HG02973 (cell line): ENCODE data around the gene DBT.
"Not testable (repeated sequence)": the region's sequence is repeated elsewhere in the genome, so short reads cannot be mapped to it uniquely, and the experiment has no call there.

Experiments used
- ATAC-seq: cut with Tn5 transposase; IDR thresholded peaks from one replicate; pipeline ENCODE4 v1.9.1; 2021; ENCODE audit warnings: moderate library complexity; ENCODE audit not compliant: unreplicated experiment

DBT gene

DNA sequence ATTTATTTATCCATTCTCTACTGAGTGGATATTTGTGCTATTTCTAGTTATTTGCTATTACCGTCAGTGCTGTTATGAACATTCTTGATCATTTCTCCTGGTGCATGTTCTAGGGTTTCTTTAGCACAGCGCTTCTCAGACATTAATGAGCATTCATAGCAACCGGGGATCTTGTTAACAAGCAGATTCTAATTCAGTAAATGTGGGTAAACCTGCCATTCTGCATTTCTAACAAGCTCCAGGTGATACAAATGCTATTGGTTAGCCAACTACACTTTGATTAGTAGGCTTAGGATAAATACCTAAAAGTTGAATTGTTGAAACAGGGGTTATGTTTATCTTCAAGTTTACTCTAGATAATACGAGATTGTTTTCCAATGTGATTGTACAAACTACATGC is 3.3 kb upstream of the DBT start:
- no peak for ATAC-seq

DNA sequence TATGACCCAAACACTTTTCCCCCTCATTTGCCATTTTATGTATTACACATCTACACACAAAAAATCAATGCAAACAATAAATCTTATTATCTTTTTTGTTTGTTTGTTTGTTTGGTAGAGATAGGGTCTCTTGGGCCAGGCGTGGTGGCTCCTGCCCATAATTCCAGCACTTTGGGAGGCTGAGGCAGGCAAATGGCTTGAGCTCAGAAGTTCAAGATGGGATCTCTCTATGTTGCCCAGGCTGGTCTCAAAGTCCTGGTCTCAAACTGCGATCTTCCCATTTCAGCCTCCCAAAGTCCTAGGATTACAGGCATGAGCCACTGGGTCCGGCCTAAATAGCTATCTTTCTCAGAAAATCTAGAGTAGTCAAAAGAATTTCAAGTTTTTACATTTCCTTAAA is 1.2 kb upstream of the DBT start:
- ATAC-seq: no peak

DNA sequence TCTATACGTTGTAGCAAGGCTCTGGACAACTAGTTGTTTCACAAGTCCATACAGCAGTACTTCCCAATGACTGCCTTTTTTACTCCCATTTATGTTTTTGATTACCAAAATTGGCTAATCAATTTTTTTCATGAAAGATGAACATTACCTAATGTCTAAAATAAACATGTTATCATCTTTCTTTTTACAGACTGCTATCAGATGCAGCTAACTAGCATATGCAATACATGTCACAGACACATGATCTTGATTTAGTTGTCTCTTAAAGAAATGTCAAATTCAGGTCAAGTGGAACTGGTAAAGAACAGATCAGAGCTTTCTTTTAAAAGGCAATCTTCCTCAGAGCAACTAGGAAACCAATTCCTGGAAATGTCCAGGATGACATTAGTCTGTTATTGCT is 630 bp upstream of the DBT start:
- ATAC-seq: no peak

DNA sequence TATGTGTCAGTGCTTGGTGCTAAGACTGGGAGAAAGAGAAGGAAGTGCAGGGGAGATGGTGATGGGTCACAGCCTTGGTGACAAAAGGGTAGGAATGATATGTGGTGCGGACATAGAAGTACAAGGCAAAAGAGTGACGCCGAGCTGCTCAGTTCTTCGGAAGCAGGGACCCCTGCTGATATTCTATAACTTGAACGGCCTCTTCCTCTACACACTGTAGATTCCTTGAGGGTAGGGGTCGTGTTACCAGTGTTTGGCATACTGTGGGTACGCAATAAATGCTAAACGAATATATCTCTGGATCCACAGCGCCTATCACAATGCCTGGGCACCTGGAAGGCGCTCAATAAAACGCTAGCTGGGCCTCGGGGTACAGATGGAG is 488 bp downstream of the DBT start:
- no peak for ATAC-seq

DNA sequence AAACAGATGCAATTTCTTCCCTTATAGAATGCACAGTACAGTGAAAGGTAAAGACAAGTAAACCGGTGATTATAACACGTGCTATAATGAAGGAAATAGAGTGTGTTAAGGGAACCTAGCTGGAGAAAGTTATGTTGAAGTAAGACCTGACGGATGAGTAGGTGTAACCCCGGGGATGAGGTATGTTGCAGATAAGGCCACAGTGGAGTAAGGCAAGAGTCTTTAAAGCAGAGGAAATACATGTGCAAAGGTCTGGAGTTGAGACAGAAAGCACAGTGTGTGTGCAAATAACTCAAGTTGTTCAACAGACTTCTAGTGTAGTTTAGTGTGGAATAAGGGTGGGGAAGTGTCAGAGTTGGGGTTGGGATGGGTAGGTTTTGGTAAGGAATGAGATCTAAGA is 2.9 kb downstream of the DBT start:
- ATAC-seq: no peak

DNA sequence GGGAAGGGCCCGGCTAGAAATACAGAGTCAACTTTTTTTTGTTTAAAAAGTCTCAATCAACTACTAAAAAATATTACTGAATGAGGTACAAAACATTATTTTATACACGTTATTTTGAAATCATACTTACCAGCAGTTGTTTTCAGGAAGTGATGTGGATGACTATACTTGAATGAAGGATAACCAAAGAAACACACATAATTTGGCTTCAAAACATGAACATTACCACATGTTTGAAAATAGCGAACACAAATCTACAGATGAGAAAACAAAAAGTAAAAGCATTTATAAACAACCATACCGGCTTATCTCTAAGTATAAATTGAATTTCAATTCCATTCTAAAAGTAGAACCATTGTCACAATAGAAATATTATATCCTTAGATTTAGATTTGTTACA is 9.0 kb downstream of the DBT start:
- no peak for ATAC-seq

DNA sequence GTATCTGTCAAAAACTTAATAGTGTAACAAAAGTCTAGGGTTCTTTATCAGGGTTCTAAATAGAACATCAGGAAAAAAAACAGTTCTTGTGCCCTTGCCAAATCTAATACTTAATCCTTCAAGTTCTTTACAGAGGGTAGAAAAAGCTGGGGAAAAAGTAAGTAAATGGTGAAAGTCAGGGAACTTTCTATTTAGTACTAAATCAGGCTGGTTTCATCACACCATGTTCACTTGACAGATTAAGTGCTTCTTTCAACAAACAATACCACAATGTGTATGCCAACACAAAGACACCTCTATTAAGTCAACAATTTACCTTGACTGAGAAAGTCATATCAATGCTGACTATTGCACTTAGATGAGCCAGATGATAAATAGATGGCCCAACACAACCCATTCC is 9.7 kb downstream of the DBT start:
- ATAC-seq: no peak

DNA sequence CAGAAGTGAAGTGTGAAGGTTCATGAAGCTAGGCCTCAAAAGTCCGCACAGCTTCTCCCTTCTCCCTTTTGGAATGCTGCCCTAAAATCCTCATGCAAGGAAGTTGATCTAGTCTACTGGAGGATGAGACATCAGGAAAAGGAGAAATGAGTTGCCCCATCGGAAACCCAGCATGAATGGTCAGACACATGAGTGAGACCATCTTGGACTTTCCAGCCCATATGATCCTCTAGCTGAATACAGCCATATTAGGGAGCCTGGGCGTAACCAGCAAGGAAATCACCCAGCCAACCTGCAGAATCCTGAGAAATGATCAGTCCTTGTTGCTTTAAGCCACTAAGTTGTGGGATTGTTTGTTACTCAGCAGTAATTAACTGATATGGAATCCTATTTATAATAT is 12.5 kb downstream of the DBT start:
- no peak for ATAC-seq

DNA sequence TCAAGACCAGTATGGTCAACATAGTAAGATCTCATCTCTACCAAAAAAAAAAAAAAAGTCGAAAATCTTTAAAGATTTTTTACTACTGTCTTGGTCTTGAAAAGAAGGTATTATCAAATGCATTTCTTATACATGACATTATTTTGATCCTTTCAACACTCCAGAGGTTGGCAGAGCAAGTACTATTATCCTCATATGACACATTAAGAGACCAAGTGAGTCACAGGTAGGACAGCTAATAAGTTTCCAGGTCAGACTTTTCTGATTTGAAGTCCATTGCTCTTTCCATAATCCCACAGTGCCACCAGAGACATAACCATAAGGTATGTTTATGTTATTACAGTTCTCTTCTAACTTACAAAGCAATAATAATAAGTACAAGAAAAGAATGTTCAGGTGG is 15.2 kb downstream of the DBT start:
- no peak for ATAC-seq

DNA sequence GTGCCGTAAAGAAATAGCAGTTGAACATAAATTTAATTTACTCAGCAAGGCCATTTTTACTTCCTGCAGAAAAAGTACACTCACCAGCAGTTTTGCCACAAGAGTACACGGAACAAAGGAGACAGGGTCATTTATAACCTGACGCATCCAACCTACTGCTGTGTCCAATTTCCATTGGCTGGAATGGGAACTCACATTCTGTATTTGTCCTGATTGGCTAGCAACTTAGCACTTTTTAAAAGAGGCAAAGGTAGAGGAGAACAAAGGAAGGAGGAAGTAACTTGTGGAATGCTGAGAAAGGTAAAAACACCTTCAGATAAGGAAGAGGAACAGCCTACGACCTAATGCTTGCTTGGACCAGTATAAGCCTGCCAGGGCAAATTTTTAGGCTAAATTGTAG is 16.1 kb downstream of the DBT start:
- not testable (repeated sequence) for ATAC-seq

DNA sequence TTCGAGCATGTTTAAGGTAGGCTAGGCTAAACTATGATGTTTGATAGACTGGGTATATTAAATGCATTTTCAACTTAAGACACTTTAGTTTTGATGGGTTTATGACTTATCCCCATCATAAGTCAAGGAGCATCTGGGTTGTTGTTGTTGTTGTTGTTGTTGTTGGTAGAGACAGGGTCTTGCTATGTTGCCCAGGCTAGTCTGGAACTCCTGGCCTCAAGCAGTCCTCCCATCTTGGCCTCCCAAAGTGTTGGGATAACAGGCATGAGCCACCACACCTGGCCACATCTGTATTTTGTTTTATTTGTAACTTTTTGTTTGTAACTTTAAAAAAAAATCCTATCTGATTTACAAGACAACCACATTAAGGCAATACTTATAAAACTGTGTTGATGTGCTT is 17.5 kb downstream of the DBT start:
- no peak for ATAC-seq

DNA sequence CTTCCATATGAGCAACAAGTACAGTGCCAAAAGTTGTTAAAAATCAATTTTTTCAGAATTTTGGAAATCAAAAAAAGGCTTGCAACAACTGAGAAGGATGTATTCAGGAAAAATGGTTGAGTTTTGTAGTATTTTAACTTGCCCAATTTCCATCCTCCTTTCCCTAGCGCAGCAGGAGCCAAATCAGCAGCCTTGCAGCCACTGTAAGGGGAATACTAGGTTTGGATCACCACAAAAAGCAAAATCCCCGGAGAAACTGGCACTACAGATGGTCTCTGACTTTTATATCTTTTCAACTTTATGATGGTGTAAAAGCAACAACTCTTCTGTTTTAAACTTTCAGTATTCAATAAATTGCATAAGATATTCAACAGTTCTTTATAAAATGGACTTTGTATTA is 17.9 kb downstream of the DBT start:
- ATAC-seq: no peak

DNA sequence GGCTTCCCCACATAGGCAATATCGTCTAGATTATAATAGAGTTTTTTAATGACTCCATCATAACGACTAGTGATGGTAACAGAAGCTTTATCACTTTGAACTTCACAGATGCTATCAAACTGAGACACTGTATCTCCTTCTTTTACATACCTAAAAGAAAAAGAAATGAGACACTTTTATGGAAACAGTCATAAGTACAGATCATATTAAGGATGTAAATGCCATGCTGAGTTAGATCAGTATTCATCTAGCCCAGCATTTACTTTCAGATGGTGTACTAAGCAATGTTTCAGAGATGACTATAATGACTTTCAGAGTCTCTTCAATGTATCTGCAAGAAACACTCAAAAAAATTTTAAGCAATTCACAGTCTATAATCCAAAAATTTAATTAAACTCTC is 18.9 kb downstream of the DBT start:
- ATAC-seq: no peak

DNA sequence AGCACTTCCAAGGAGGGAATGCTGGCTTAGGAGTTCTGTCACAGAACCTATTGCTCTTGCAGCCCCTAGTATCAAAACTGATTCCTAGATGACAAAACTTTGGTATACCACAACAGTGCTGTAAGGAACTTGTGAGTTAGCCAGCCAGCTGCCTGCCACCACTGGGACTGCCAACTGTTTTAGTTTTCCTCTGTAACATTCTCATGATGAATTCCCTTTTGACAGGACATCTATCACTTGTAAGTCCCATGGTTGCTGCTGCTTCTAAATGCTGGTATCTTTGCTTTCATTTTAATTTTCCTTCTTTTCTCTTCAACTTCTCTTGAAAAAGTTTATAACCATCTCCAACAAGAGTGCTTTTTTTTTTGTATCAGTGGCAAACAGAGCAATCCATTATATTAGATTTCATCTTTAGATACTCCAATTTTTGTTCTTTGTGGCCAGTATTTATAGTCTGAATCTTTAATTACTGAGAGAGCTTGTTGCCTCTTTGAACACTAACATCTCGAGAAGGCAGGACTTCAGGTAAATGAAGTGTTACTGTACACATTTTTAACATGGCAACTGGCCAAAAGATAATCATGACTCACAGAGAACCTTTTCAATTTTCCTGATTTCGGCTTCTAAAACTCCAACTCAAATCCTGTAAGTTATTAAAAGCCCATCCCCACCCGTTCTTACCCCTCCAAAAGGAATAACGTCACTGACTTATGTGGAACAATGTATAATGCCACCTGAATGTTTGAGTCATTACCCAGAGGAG is 19.8 kb downstream of the DBT start:
- ATAC-seq: no peak

DNA sequence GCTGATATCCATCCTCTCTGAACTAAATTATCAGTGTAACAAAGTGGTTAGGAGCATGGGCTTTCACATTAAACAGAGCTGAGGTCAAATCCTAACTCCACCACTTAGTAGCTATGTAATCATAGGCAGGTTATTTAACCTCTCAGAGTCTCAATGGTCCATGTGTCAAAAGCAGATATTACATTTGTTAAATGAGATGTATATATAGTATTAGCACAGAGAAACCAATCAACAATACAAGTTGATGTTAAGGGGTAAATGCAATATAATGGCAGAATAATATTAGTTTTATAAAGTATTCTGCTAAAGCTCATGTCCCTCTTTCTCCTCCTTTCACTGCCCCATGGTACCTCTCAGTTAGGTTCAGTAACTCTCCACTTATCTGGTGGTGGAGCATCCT is 27.2 kb downstream of the DBT start:
- no peak for ATAC-seq

DNA sequence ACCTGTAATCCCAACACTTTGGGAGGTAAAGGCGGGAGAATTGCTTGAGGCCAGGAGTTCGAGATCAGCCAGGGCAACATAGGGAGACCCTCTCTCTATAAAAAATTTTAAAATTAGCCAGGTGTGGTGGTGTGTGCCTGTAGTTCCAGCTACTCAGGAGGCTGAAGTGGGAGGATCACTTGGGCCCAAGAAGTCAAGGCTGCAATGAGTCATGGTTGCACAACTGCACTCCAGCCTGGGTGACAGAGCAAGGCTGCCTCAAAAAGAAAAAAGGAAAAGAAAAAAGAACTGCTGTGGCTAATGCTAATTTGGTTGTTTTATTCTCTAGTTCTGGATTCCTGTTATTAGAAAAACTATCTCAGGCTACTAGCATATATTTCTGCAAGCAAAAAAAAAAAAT is 29.8 kb downstream of the DBT start:
- ATAC-seq: no peak

DNA sequence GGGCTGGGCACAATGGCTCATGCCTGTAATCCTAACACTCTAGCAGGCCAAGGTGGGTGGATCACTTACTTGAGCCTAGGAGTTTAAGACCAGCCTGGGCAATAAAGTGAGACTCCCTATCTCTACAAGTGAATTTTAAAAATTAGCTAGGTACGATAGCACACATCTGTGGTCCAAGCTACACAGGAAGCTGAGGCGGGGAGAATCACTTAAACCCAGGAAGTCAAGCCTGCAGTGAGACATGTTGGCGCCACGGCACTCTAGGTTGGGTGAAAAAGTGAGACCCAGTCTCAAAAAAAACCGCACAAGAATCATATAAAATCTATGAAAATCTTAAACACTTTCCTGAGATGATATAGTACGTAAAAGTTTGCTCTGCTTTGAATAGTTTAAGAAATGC is 30.2 kb downstream of the DBT start:
- no peak for ATAC-seq

DNA sequence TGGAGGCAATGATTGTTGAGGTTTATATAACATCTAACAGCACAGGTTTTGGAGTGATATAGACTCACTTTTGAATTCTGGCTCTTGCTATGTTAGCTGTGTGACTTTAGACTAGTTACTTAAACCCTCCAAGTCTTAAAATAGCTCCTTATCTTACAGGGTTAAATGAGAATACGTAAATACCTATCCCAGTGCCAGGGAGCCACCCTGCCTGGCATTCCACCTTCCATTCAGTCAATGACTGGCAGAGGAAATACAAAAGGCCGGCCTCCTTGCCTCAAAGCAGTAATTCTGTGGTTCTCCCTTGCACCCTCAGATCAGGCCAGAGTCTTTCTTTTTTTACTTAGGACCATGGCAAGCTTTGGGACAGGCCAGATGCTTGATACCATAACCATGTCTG is 31.8 kb downstream of the DBT start:
- ATAC-seq: no peak

DNA sequence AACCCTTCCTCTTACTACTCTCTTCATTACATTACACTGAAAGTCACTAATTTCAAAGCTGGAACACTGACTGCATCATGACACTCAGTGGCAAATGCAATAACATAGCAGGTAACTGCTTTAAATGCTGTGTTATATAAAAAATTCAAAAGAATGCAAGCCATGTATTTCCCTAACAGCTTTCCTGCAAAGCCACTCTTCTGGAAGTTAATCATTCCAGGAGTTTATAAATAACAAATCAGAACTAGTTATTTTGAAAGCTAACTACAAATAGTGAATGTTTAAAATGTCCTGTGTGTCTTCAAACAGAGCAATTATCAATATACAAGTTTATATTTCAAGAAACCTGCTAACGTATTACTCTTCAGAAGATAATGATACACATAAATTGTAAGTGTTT is 34.5 kb downstream of the DBT start:
- ATAC-seq: no peak

DNA sequence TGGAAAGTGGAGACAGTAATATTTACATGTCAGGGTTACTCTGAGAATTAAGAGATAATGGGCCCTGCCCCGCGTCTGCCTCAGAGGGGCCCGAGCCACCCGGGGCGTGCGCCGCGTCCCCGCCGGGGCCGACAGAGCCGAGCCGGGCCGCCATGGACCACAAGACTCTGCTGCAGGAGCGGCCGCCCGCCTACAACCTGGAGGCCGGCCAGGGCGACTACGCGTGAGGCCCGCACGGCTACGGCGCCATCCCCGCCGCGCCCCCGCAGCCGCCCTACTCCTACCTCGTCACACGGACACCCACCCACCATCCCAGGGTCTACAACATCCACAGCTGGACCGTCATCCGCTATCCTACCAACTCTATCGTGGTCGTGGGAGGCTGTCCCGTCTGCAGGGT is 36.5 kb downstream of the DBT start:
- no peak for ATAC-seq

DNA sequence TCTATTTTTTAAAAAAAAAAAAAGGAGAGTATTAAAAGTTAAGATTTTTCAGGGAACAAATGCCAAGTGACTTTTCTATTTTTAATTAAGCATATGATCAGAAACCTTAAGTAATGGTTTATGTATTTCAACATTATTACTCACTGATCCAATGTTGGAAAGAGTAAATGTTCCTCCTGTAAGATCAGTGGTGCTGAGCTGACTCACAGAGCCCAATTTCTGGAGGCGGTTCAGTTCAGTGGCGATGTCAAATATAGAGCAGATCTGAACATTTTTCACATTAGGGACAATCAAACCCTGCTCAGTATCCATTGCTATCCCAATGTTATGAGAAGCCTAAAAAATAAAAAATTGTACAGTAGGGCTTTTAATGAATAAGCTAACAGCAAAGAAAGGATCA is 43.3 kb downstream of the DBT start:
- ATAC-seq: no peak

DNA sequence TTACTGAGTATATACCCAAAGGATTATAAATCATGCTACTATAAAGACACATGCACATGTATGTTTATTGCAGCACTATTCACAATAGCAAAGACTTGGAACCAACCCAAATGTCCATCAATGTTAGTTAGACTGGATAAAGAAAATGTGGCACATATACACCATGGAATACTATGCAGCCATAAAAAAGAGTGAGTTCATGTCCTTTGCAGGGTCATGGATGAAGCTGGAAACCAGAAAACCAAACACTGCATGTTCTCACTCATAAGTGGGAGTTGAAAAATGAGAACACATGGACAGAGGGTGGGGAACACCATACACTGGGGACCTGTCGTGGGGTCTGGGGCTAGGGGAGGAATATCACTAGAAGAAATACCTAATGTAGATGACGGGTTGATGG is 44.0 kb downstream of the DBT start:
- ATAC-seq: not testable (repeated sequence)

DNA sequence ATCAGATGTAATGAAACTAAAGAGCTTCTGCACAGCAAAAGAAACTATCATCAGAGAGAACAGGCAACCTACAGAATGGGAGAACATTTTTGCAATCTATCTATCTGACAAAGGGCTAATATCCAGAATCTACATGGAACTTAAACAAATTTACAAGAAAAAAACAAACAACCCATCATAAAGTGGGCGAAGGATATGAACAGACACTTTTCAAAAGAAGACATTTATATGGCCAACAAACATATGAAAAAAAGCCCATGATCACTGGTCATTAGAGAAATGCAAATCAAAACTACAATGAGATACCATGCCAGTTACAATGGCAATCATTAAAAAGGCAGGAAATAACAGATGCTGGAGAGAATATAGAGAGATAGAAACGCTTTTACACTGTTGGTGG is 44.5 kb downstream of the DBT start:
- ATAC-seq: not testable (repeated sequence)

DNA sequence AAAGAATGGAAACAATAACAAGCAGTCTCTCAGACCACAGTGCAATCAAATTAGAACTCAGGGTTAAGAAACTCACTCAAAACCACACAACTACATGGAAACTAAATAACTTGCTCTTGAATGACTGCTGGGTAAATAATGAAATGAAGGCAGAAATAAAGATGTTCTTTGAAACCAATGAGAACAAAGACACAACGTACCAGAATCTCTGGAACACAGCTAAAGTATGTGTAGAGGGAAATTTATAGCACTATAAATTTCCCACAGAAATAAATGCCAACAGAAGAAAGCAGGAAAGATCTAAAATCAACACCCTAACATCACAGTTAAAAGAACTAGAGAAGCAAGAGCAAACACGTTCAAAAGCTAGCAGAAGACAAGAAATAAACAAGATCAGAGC is 46.9 kb downstream of the DBT start:
- not testable (repeated sequence) for ATAC-seq
